ENCODE results near the gene KCNA4. TPM values are rescaled to one million over a fixed set of nuclear protein-coding genes. Genes with fewer than 3 reads are reported as not detected.
"Not testable (repeated sequence)": the region's sequence is repeated elsewhere in the genome, so short reads cannot be mapped to it uniquely, and the experiment has no call there.

Gene KCNA4
- not detected in 2 replicates for total RNA-seq

- intact Hi-C loops (cut with micrococcal nuclease), result no loop called here
Measured at GRCh38 chr11:30016588-30017363, at the start of gene KCNA4. TSS of gene KCNA4 (minus strand) at chr11:30017030. CDS start at chr11:30012678, 4,352 bp downstream.

- intact Hi-C loops (cut with micrococcal nuclease), result no loop called here
Measured at GRCh38 chr11:30062103-30062502, 45.3 kb upstream of the KCNA4 start.

- intact Hi-C loops (cut with micrococcal nuclease), result no loop called here
Measured at GRCh38 chr11:30059172-30059815, 42.5 kb upstream of the KCNA4 start.

GRCh38 chr11:30049214-30049613 lies 32.4 kb upstream of the KCNA4 start:
- intact Hi-C loops (cut with micrococcal nuclease), result no loop called here

DNA sequence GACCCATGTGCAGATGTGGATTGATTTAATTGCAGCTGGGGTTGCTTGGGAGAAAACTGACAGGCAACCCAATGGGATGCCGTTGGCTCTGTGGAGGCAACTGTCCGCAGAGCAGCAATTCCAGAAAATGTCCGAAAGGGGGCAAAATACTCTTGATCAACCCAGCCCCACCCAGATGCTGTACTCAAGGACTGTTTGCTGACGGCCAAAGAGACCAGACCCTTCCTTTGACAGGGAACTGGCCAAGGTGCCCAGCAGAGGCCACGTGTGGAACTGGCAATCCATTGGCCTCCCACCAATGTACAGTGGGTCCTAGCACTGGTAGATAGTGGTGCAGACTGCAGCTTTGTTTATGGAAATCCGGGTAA lies 29.7 kb upstream of the KCNA4 start:
- intact Hi-C loops (cut with micrococcal nuclease), result no loop called here

- intact Hi-C loops (cut with micrococcal nuclease), result no loop called here
Measured at GRCh38 chr11:30045921-30046577, 29.2 kb upstream of the KCNA4 start.

DNA sequence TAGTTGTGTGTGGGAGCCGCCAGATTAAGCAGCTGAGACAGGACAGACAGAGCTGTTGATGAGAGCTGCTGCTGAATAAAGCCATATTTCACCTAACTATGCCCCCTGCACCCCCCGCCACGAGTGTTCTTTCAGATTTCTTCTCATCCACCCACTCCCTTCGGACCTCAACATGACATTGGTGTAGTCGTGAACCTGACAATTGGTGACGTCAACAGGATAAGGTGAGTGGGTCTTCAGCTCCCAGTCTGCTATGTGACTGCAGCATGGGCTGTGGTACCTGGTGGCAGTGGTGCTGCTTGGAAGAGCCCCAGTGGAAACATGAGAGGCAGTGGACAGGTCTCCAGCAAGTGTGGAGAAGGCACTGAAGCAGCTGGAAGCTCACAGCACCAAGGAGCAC lies 28.3 kb upstream of the KCNA4 start:
- intact Hi-C loops (cut with micrococcal nuclease), result no loop called here

- intact Hi-C loops (cut with micrococcal nuclease), result no loop called here
Measured at GRCh38 chr11:30041171-30041570, 24.3 kb upstream of the KCNA4 start.

GRCh38 chr11:30034746-30035145 lies 17.9 kb upstream of the KCNA4 start:
- intact Hi-C loops (cut with micrococcal nuclease), result not testable (repeated sequence)

- intact Hi-C loops (cut with micrococcal nuclease), result not testable (repeated sequence)
Measured at GRCh38 chr11:30034166-30034565, 17.3 kb upstream of the KCNA4 start.

DNA sequence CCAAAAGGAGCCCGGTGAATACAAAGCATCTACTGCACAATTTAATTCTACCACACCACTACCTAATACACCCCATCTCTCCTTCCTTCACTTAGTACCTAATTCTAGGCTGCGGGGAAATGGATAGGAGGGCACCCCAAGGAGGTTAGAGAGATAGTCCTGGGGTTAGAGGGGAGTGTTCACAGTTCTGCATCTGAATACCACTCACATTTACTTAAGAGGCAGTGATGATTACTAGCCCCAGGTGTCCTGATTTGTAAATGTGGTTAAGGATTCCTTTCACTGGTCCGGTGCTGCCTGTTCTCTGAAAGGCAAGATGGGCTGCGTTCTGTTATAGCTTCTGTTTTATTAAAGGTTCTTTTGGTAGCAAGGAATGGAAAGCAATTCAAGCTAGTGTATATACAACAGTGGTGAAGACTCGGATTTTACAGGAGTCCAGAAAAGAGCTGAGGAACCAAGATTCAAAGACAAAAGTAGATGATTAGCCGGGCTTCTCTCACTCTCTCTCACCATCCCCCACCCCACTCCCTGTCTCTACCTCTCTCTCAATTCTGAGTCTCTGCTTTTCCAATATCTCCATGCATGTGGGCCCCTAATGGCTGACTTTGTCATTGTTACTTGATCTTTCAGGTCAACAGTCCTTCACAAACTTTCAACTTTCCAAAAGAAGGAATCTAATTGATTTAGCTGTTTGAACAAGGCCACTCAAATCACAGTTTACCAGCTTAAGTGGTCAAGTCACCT lies 8.7 kb upstream of the KCNA4 start:
- intact Hi-C loops (cut with micrococcal nuclease), result no loop called here

DNA sequence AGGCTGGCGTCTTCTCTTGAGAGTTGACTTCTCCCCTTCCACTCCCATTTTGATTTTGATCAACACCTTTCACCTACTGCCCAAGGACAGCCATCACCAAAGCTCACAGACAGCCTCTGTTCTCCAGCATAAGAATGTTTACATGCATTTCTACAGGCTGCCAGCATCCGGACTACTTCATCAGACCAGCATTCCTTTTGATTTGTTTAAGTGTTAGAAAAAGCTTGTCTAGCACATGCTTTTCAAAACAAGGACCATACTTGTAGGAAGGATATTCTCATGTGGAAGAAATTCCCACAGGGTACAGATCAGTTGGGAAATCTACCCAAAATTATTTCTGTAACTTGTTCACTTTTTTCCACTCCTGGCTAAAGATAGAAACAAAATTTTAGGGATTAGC lies 6.2 kb upstream of the KCNA4 start:
- intact Hi-C loops (cut with micrococcal nuclease), result no loop called here

GRCh38 chr11:30019481-30019880 lies 2.7 kb upstream of the KCNA4 start:
- intact Hi-C loops (cut with micrococcal nuclease), result no loop called here

GRCh38 chr11:30018495-30018894 lies 1.7 kb upstream of the KCNA4 start:
- intact Hi-C loops (cut with micrococcal nuclease), result no loop called here

- intact Hi-C loops (cut with micrococcal nuclease), result no loop called here
Measured at GRCh38 chr11:30017445-30017895, 640 bp upstream of the KCNA4 start.

GRCh38 chr11:30015725-30016412 lies 961 bp downstream of the KCNA4 start:
- intact Hi-C loops (cut with micrococcal nuclease), result no loop called here

GRCh38 chr11:30012346-30012745 lies 4.5 kb downstream of the KCNA4 start:
- intact Hi-C loops (cut with micrococcal nuclease), result no loop called here

DNA sequence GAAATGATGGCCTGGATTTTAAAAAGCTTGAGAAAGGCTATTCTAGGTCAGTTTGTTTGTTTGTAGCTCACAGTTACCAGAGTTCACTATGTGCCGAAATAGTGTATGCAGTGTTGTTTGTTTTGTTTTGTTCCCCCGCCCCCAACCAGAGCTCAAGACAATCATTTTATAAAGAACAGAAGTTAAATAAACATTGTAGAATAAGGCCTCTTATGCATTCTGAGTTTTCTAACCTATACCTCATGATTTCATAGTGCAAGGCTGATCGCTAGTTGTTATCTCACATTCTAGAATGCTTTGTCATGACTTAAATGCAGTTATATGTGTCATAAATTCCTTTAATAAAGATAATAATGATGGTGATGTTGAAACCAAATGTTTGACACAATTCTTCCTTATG lies 7.8 kb downstream of the KCNA4 start:
- intact Hi-C loops (cut with micrococcal nuclease), result no loop called here

- intact Hi-C loops (cut with micrococcal nuclease), result no loop called here
Measured at GRCh38 chr11:30006876-30007275, 10.0 kb downstream of the KCNA4 start.

DNA sequence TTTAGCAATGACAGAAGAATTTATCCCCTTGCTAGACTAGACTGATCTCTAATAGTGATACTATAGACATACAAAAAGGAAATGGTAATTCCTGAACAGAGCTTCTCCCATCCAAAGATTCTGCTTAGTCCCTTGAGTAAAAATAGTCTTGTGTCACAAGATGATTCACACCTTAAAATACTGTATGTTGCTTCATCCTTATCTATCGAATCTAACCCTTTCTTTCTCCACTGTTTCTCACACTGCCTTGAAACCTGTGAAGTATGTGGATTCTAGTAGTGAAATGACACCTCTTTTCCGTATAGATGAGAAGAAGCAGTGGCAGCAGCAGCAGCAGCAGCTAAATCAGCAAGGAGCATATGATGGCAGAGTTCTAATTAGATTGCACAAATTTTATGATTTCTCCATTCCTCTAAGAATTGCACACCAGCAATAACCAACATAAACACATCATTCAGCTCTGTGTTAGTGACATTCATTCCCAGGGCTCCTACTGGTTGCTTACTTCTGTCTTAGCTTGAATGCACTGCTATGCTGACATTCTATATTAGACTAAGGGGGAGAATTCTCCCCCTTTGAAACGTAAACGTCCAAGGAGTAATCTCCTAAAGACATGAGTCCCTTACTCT lies 14.6 kb downstream of the KCNA4 start:
- intact Hi-C loops (cut with micrococcal nuclease), result no loop called here

Data from T-helper 2 cell treated with Interferon-gamma antibody and Interleukin-4, amounts not matched to agents 100 ng/mL and 5 ng/mL, for 36 hours (primary cell).